HG02610 (cell line): ENCODE measurements around the gene TMPRSS9.
"Not testable (repeated sequence)": the region's sequence is repeated elsewhere in the genome, so short reads cannot be mapped to it uniquely, and the experiment has no call there.

Experiments
- ATAC-seq: cut with Tn5 transposase; IDR thresholded peaks from one replicate; pipeline ENCODE4 v1.9.1; 2021; ENCODE audit warnings: mild to moderate bottlenecking, moderate library complexity; ENCODE audit not compliant: unreplicated experiment

The TMPRSS9 gene

DNA sequence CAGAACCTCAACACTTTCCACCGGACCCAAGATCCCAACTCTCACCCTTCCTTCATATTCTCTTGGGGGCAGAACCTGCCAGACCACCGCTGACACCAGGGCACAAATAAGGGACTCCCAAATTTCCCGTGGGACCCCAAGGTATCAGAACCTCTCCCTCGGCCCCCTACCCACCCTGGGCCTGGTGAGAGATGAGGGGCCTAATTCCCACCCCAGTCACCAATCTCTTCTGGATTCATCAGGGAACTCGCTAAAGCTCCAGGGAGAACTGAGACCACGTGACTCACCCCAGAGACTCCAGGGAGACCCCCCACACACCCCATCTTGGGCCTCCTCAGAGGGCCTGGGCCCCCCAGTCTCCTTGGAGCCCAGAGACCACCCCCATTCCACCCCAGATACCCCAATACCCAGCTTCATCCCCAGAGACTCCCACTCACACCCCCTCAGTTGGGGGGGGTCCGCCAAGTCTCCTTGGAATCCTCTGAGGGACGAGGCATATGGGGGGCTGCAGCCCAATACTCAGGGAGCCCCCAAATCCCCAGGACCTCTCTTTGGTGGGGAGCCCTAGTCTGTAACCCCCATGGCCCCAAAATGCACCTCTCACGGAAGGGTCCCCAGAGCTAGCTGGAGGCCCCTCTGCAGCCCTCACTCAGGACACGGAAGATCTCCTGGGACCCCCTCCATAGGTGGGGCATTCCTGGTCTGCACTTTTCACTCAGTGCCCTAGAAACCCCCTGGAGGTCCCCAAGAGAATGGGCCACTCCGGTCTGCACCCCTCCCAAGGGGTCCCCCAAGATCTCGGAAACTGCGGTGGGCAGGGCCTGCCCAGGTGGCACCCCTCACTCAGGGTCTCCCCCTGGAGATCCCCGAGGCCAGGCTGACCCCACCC is 95.1 kb downstream of the TMPRSS9 start:
- no peak for ATAC-seq

DNA sequence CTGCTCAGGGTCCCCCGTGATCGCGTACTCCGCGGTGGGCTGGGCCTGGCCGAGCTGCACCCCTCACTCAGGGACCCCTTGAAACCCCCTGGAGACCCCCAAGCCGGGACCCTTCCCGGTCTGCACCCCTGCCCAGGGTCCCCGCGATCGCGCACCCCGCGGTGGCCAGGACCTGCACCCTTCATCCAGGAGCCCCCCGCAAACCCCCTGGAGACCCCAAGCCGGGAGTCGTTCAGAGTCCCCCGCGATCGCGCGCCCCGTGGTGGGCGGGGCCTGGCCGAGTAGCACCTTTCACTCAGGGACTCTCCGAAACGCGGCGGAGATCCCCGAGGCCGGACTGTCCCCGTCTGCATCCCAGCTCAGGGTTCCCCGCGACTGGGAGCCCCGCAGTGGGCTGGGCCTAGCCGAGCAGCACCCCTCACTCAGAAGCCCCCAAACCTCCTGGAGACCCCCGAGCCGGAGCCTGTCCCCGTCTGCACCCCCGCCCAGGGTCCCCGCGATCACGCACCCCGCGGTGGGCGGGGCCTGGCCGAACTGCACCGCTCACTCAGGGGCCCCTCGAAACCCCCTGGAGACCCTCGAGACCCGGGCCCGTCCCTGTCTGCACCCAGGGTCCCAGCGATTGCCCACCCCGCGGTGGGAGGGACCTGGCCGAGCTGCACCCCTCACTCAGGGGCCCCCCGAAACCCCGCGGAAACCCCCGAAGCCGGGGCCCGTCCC is 95.9 kb downstream of the TMPRSS9 start:
- no peak for ATAC-seq

DNA sequence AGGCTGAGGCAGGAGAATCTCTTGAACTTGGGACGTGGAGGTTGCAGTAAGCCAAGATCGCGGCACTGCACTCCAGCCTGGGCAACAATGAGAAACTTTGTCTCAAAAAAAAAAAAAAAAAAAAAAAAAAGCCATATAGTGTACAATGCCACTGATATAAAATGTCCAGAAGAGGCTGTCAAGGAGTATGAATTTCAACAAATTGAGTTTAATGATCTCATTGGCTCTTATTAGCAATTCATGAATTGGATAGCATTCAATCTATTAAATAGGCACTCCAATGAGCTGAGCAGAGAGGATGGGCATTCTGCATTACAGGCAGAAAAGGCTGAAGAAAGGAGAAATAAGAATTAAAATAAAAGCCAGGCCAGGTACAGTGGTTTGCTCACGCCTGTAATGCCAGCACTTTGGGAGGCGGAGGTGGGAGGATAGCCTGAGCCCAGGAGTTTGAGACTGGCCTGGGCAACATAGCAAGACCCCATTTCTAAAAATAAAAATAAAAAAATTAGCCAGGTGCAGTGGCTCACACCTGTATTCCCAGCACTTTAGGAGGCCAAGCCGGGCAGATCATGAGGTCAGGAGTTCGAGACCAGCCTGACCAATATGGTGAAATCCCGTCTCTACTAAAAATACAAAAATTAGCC is 97.5 kb downstream of the TMPRSS9 start:
- no peak for ATAC-seq

DNA sequence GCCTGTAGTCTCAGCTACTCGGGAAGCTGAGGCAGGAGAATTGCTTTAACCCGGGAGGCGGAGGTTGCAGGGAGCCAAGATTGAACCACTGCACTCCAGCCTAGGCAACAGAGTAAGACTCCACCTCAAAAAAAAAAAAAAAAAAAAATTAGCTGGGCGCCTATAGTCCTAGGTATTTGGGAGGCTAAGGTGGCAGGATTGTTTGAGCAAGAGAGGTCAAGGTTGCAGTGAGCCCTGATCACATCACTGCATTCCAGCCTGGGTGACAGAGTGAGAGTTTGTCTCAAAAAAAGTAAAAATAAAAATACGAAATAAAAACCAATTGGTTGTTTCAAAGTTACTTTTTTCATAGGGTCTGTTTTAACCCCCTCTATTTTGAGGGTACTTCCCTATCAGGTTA is 98.0 kb downstream of the TMPRSS9 start:
- no peak for ATAC-seq

DNA sequence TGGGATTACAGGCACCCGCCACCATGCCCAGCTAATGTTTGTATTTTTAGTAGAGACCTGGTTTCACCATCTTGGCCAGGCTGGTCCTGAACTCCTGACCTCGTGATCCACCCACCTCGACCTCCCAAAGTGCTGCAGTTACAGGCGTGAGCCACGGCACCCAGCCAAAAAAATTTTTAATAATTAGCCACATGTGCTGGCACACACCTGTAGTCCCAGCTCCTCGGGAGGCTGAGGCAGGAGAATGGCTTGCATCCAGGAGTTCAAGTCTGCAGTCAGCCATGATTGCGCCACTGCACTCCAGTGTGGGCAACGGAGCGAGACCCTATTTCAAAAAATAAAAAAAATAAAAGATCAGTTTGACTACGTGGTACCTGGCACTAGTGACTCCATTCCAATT is 98.7 kb downstream of the TMPRSS9 start:
- ATAC-seq: not testable (repeated sequence)

DNA sequence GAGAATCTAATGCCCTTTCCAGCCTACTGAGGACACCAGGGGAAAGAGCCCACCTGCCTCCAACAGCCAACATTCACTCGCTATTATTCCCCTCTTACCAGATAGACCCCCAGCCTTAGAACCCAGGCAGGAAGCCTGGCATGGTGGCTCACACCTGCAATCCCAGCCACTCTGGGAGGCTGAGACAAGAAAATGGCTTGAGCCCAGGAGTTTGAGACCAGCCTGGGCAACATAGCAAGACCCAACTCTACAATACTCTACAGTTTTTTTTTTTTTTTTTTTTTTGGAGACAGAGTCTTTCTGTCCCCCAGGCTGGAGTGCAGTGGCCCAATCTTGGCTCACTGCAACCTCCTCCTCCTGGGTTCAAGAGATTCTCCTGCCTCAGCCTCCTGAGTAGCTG is 100.2 kb downstream of the TMPRSS9 start:
- no peak for ATAC-seq

DNA sequence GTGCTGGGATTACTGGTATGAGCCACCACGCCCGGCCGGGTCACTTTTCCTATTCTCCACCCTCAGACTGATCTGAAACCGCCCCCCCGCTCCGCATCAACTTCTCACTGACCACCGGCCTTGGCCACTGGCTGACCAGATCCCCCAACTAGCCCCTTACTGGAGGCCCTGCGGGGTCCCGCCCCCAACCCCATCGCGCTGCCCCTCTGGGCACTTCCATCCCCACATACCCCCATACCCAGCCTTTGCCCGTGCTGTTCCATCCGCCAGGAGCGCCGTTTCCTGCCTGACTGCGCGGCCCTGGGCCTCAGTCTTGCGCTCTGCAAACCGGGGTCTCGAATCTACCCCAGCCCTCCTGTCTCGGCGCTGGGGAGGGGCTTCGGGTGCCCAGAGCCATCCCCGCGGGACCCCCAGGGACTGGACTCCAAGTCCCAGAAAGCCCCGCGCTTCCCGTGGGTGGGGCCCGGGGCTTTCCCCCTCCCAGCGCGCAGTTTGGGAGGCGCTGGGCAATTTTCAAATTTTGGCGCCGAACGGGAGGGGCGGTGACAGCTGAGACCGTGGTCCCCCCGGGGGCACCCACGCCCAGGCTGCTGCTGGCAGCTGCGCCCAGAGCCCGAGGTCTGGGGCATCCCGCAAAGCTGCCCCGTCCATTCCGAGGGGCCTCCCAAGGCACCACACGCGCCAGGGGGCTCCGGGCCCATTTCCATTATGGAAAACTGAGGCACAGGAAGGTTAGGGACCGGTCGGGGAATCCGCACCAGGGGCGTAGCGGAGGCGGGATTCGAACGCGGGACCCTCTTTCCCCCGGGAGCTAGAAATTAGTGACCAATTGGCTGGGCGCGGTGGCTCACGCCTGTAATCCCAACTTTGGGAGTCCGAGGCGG is 101.9 kb downstream of the TMPRSS9 start:
- ATAC-seq: peak; percentile 50

DNA sequence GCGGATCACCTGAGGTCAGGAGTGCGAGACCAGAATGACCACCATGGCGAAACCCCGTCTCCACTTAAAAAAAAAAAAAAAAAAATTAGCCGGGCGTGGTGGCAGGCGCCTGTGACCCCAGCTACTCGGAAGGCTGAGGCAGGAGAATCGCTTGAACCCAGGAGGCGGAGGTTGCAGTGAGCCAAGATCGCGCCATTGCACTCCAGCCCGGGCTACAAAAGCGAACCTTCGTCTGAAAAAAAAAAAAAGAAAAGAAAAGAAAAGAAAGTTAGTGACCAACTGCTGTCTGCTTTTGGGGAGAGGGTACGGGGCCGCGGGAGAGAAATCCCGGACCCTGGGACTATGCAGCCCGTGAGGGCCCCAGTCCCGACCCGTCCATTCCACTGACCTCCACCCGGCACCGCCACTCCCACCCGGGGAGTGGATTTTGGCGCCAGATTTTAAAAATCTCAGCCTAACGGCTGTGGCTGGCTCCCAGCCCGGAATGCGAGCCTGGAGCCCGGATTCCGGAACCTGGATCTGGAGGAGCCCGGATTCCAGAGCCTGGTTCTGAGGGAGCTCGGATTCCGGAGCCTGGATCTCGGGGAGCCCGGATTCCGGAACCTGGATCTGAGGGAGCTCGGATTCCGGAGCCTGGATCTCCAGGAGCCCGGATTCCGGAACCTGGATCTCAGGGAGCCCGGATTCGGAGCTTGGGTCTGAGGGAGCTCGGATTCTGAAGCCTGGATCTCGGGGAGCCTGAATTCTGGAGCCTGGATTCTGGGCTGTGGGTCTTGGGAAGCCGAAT is 102.8 kb downstream of the TMPRSS9 start:
- ATAC-seq: no peak

DNA sequence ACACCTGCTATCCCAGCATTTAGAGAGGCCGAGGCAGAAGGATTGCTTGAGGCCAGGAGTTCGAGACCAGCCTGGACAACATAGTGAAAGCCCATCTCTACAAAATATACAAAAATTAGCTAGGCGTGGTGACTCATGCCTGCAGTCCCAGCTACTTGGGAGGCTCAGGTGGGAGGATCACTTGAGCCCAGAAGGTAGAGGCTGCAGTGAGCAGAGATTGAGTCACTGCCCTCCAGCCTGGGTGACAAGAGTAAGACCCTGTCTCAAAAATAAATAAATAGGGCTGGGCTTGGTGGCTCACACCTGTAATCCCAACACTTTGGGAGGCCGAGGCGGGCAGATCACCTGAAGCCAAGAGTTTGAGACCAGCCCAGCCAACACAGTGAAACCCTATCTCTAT is 103.6 kb downstream of the TMPRSS9 start:
- not testable (repeated sequence) for ATAC-seq

DNA sequence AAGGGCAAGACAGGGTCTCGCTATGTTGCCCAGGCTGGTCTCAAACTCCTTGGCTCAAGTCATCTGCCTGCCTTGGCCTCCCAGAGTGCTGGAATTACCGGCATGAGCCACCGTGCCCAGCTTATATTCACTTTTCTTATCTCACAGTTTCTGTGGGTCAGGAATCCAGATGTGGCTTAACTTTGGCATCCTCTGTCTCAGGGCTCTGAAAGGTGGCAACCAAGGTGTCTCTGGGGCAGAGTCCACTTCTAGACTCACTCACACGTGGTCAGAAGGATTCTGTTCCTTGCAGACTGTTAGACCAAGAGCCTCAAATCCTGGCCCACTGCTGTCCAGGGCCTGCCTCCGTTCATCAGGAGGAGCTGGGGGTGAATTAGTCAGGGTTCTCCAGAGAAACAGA is 104.3 kb downstream of the TMPRSS9 start:
- no peak for ATAC-seq

DNA sequence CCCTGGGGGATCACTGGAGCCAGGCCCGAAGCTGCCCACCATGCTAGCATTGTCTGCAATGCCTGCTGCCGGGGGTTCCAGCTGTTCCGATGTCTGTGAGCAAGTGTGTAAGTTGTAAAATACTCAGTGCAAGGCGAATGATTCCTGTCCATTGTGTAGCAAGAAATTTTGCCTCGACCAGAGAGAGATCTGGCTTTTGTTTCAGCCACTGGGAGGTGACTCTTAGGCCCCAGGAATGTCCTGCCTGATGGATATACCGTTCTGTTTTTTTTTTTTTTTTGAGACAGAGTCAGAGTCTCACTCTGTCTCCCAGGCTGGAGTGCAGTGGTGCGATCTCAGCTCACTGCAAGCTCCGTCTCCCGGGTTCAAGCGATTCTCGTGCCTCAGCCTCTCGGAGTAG is 108.5 kb downstream of the TMPRSS9 start:
- ATAC-seq: no peak

DNA sequence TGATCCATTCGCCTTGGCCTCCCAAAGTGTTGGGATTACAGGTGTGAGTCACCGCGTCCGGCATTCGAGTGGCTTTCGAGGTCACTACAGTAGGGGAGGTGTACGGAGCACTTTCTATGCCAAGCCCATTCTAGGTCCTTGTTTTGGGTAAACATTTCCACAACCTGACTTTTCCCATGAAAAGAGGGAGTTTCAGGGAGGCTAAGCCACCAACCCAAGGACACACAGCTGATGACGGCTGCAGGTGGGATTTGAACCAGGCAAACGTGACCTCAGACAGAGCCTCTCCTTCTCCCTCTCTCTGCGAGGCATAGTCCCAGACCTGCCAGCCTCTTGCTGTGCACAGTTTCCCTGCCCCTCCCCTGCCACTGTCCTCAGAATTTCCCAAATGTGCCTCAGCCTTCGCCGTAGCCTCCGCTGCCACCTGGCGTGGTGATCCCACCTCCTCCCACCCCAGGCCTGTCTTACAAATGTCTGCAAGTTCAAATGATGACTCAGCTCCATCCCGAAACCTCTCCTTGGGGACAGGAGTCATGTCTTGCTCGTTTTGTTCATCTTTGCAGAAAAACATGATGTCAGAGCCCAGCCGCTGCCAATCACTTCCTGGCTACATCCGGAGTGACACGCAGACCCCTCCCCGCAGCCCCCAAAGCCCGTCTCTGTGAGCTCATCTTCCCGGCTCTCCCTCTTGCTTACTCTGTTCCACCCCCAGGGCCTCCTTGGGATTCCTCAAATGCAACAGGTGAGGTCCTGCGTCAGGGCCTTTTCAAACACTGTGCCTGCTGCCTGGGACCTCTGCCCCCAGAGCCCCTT is 109.2 kb downstream of the TMPRSS9 start:
- ATAC-seq: no peak

DNA sequence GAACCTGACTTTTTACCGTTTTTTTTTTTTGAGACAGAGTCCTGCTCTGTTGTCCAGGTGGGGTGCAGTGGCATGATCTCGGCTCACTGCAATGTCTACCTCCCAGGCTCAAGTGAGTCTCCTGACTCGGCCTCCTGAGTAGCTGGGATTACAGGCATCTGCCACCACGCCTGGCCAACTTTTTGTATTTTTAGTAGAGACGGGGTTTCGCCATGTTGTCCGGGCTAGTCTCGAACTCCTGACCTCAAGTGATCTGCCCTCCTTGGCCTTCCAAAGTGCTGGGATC is 109.8 kb downstream of the TMPRSS9 start:
- not testable (repeated sequence) for ATAC-seq

DNA sequence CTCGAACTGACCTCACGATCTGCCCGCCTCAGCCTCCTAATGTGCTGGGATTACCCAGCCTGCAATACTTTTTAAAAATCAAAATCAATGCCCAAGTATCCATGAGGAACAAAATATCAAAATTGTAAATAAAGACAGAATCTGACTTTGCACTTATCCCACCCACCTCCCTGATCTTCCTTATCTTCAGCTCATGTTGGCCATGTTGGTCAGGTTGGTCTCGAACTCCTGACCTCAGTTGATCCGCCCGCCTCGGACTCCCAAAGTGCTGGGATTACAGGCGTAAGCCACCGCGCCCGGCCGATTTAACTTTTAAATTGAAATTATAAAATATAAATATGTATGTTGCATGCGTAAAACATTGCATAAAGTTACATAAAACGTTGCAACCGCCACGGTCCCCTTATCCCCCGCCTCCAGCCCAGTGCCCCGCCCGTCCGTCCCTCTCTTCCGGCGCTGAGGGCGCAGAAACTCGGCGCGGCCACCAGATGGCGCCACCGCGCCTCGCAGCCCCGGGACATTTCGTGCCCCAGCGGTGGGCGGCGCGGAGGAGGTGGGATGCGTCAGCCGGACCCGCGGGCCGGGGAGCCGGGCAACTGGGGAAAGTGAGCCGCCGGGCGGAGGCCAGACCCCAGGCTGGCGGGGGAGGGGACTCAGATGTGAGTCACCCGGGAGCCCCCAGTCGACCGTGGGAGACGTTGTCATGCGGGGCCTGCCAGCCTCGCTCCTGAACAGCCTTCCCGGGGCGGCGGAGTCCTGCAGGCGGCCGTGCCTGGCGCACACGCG is 114.4 kb downstream of the TMPRSS9 start:
- ATAC-seq: peak; percentile 22

DNA sequence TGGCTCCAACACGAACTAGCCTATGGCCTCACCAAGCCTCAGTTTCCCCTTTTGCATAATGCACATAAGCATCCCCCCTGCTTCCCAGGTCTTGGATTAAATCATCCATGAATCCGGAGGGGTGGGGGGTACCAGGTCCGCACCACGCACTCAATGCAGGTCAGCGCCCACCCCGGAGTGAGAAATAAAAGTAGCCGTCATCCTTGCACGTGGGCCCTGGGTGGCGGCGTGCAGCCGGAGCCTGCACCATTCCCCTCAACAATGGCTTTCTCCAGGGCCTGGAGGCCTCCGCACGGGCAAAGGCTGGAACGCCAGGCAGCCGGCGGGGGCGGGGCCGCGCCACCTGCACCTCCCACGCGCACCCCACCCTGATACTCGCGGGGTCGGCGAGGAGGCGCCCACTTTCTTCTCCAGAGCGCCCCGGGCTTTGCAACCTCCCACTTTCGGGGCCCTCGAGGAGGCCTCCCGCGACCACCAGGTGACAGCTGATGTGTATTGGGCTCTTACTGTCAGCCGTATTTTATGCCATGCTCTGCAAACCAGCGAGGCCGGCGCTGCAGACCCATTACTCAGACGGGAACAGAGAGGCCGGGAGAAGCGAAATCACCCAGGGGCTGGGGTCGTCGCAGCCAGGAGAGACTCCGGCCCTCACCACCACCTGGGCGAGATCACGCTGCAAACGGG is 115.1 kb downstream of the TMPRSS9 start:
- ATAC-seq: no peak
